ENCODE data around the gene ZNF415. TPM values are rescaled to one million over a fixed set of nuclear protein-coding genes. Genes with fewer than 3 reads are reported as not detected.

The ZNF415 gene
- total RNA-seq, 1 experiment from 2014 or later, result not detected

DNA sequence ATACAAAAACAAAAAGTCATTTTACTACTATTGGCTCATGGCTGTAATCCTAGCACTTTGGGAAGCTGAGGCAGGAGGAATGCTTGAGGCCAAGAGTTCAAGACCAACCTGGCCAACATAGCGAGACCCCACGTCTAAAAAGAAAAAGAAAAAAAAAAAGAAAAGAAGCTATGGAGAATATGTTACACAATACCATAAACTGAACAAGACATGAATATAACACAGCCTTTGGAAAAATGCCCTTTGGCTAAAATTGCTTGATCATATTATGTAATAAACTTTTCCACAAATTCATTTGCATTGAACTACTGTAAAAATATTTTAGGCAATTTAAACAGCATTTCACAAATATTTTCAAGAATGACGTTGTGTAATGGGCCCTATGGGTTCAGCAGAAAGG lies 3.7 kb upstream of the ZNF415 start (continued):
- TF ChIP-seq, protein P1, sequence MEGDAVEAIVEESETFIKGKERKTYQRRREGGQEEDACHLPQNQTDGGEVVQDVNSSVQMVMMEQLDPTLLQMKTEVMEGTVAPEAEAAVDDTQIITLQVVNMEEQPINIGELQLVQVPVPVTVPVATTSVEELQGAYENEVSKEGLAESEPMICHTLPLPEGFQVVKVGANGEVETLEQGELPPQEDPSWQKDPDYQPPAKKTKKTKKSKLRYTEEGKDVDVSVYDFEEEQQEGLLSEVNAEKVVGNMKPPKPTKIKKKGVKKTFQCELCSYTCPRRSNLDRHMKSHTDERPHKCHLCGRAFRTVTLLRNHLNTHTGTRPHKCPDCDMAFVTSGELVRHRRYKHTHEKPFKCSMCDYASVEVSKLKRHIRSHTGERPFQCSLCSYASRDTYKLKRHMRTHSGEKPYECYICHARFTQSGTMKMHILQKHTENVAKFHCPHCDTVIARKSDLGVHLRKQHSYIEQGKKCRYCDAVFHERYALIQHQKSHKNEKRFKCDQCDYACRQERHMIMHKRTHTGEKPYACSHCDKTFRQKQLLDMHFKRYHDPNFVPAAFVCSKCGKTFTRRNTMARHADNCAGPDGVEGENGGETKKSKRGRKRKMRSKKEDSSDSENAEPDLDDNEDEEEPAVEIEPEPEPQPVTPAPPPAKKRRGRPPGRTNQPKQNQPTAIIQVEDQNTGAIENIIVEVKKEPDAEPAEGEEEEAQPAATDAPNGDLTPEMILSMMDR (IDR thresholded peaks at IDR 0.05 in 2 of 3, conservative IDR thresholded peaks at IDR 0.05 in 1 of 3; ENCODE audit: borderline replicate concordance in 1 of 3, insufficient read depth in 1 of 3, low read depth in 2 of 3, low read length in 2 of 3), result no peak
- TF ChIP-seq, protein P2, sequence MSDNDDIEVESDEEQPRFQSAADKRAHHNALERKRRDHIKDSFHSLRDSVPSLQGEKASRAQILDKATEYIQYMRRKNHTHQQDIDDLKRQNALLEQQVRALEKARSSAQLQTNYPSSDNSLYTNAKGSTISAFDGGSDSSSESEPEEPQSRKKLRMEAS (IDR thresholded peaks at IDR 0.05), result no peak
- no peak for TF ChIP-seq ZFX (IDR thresholded peaks at IDR 0.05)

DNA sequence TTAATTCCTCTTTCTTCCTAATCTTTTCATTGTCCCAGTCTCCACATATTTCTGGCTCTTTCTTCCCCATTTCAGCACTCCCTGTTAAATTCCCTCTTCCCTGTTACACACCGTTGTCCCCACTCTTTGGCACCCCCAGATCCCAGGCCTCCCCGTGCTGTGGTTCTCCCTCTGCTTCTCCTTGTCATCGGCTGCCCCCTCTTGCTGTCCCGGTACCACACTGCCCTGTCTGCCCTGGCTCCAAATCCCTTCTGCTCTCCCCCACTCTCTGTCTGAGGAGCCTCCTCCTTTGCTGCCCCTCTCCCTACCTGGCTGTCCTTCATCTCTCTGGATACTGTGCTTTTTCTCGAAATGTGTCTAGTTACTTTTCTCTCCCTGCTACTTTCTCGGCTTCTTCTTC lies 983 bp downstream of the ZNF415 start:
- no peak overlapping the region for H3K27ac ChIP-seq (ENCODE audit: low read depth, low read length)
- TF ChIP-seq ZNF274 (IDR thresholded peaks at IDR 0.05; ENCODE audit: low read depth, low read length) (no peak), SRF (IDR thresholded peaks at IDR 0.05; ENCODE audit: low read depth) (no peak)
- no peaks in the 10 kb centered on the region for H4K20me1 ChIP-seq (ENCODE audit: insufficient read depth)
- BruUV-seq (replicated peaks), result no TSS peak
- H3K4me3 ChIP-seq (replicated peaks in 1 of 2; ENCODE audit: low read depth in 1 of 2, low read length in 2 of 2), result no peak overlapping the region
- H3K4me1 ChIP-seq (ENCODE audit: control insufficient read depth in 1 of 2, insufficient read depth in 2 of 2, low read length in 2 of 2), result no peaks in the 10 kb centered on the region
- H3K9ac ChIP-seq (ENCODE audit: low read length), result no peak overlapping the region
- no peaks in the 10 kb centered on the region for H3K79me2 ChIP-seq (ENCODE audit: insufficient read depth, low read length)
- H3K9me2 ChIP-seq (ENCODE audit: insufficient read depth), result no peaks in the 10 kb centered on the region
- H3K9me3 ChIP-seq (ENCODE audit: control insufficient read depth in 1 of 2, insufficient read depth in 1 of 2, low read depth in 1 of 2, low read length in 2 of 2), result no peaks in the 10 kb centered on the region; a peak in 3 of 4 replicates
- no peak overlapping the region for H3K4me2 ChIP-seq (ENCODE audit: low read length)
- CTCF ChIA-PET, result no interaction called here
- ATAC-seq (no peak), DNase-seq (ENCODE audit: low read depth, low spot score) (no peak)
- intact Hi-C loops (cut with micrococcal nuclease), result loop anchor here (2.0 kb wide), 1 partner anchor 33 kb away; no protein-coding TSS in a partner anchor
- no peaks in the 10 kb centered on the region for H3K36me3 ChIP-seq (ENCODE audit: control insufficient read depth in 1 of 2, insufficient read depth in 2 of 2, low read length in 2 of 2)
- H3K27me3 ChIP-seq (ENCODE audit: insufficient read depth, low read length), result no peaks in the 10 kb centered on the region
- POLR2A ChIA-PET, result no interaction called here
- RAD21 ChIA-PET (ENCODE audit: low non-redundant PET in 1 of 2, low total read pairs in 2 of 2, uncharacterized antibody in 2 of 2, unreplicated experiment in 2 of 2), result no interaction called here
- H2AFZ ChIP-seq (ENCODE audit: low read depth, low read length, poor library complexity, severe bottlenecking), result no peak overlapping the region

DNA sequence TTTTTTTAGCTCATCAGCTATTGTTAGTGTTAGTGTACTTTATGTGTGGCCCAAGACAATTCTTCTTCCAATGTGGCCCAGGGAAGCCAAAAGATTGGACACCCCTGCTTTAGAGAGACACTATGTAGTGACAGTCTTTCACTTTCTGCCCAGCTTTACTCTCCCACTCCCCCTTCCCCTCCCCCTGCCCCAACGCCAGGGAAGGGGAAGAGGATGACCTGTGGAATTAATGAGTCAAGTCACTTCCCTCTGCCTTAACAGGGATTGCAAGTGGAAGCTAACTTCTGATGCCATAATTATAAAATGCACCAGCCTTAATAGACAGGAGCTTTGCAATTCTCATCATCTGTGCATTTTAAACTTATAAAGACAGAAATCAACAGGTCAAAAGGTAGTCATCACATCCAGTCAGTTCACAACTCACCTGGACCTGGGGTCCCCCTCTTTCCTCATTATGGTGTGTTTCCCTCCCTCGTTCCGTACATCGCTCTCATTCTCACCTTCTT lies 1.6 kb downstream of the ZNF415 start:
- CTCF ChIA-PET, result no interaction called here
- BruUV-seq (replicated peaks), result no TSS peak
- no peaks in the 10 kb centered on the region for H3K36me3 ChIP-seq (ENCODE audit: control insufficient read depth in 1 of 2, insufficient read depth in 2 of 2, low read length in 2 of 2)
- H3K4me2 ChIP-seq (ENCODE audit: low read length), result no peak overlapping the region
- RAD21 ChIA-PET (ENCODE audit: low non-redundant PET in 1 of 2, low total read pairs in 2 of 2, uncharacterized antibody in 2 of 2, unreplicated experiment in 2 of 2), result no interaction called here
- no peaks in the 10 kb centered on the region; a peak in 3 of 4 replicates for H3K9me3 ChIP-seq (ENCODE audit: control insufficient read depth in 1 of 2, insufficient read depth in 1 of 2, low read depth in 1 of 2, low read length in 2 of 2)
- no peak overlapping the region for H2AFZ ChIP-seq (ENCODE audit: low read depth, low read length, poor library complexity, severe bottlenecking)
- H3K27ac ChIP-seq (ENCODE audit: low read depth, low read length), result no peak overlapping the region
- H4K20me1 ChIP-seq (ENCODE audit: insufficient read depth), result no peaks in the 10 kb centered on the region
- no peak overlapping the region for H3K4me3 ChIP-seq (replicated peaks in 1 of 2; ENCODE audit: low read depth in 1 of 2, low read length in 2 of 2)
- no peaks in the 10 kb centered on the region for H3K4me1 ChIP-seq (ENCODE audit: control insufficient read depth in 1 of 2, insufficient read depth in 2 of 2, low read length in 2 of 2)
- no peaks in the 10 kb centered on the region for H3K79me2 ChIP-seq (ENCODE audit: insufficient read depth, low read length)
- no peak overlapping the region for H3K9ac ChIP-seq (ENCODE audit: low read length)
- intact Hi-C loops (cut with micrococcal nuclease), result loop anchor here (2.0 kb wide), 1 partner anchor 32 kb away; no protein-coding TSS in a partner anchor
- H3K27me3 ChIP-seq (ENCODE audit: insufficient read depth, low read length), result no peaks in the 10 kb centered on the region
- no peaks in the 10 kb centered on the region for H3K9me2 ChIP-seq (ENCODE audit: insufficient read depth)
- POLR2A ChIA-PET, result no interaction called here
- no peak for DNase-seq (ENCODE audit: low read depth, low spot score)
- no peak for ATAC-seq
- TF ChIP-seq, protein P3, sequence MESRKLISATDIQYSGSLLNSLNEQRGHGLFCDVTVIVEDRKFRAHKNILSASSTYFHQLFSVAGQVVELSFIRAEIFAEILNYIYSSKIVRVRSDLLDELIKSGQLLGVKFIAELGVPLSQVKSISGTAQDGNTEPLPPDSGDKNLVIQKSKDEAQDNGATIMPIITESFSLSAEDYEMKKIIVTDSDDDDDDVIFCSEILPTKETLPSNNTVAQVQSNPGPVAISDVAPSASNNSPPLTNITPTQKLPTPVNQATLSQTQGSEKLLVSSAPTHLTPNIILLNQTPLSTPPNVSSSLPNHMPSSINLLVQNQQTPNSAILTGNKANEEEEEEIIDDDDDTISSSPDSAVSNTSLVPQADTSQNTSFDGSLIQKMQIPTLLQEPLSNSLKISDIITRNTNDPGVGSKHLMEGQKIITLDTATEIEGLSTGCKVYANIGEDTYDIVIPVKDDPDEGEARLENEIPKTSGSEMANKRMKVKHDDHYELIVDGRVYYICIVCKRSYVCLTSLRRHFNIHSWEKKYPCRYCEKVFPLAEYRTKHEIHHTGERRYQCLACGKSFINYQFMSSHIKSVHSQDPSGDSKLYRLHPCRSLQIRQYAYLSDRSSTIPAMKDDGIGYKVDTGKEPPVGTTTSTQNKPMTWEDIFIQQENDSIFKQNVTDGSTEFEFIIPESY (IDR thresholded peaks at IDR 0.05; ENCODE audit: extremely low read depth, insufficient replicate concordance, low read length), result no peak
- TF ChIP-seq, protein P1 (IDR thresholded peaks at IDR 0.05 in 2 of 3, conservative IDR thresholded peaks at IDR 0.05 in 1 of 3; ENCODE audit: borderline replicate concordance in 1 of 3, insufficient read depth in 1 of 3, low read depth in 2 of 3, low read length in 2 of 3), result no peak
- no peak for TF ChIP-seq ZNF274 (IDR thresholded peaks at IDR 0.05; ENCODE audit: low read depth, low read length)
- TF ChIP-seq FOSL1 (IDR thresholded peaks at IDR 0.05; ENCODE audit: low read depth), result no peak
- no peak for TF ChIP-seq ZFX (IDR thresholded peaks at IDR 0.05)
- no peak for TF ChIP-seq YY1 (IDR thresholded peaks at IDR 0.05; ENCODE audit: extremely low read depth, insufficient replicate concordance, low read depth, low read length)

Measured in HCT116 (cell line).